Kidney epithelial cell (primary cell): ENCODE results near the gene NLRP6. TPM values are rescaled to one million over a fixed set of nuclear protein-coding genes. Genes with fewer than 3 reads are reported as not detected.

Experiments used
- DNase-seq: peaks from one replicate; pipeline ENCODE4 v3.0.0-alpha.2; 2010; ENCODE audit warnings: low read depth
- H3K27me3 ChIP-seq: 2 replicates; pipeline ENCODE4 v1.6.0; 2011; ENCODE audit warnings: low read length; ENCODE audit not compliant: control insufficient read depth, insufficient read depth
- H3K36me3 ChIP-seq: 2 replicates; pipeline ENCODE4 v1.5.1; 2011; ENCODE audit warnings: low read length; ENCODE audit not compliant: control insufficient read depth, insufficient read depth
- H3K4me3 ChIP-seq: 2 replicates; pipeline ENCODE4 v1.5.1; 2011; ENCODE audit warnings: low read depth, mild to moderate bottlenecking, control low read depth, low read length
- total RNA-seq: library from RNA; depleted of rRNA; stranded (reverse); fragments of >200 nt; gene quantifications from 2 replicates; pipeline ENCODE4 v1.2.3, GENCODE V29; 2015
- TF ChIP-seq, protein P1 (sequence below): IDR thresholded peaks from 2 replicates; pipeline ENCODE4 v1.5.1; 2011; ENCODE audit warnings: mild to moderate bottlenecking, moderate library complexity, low read length, control low read depth, inconsistent platforms; ENCODE audit not compliant: insufficient read depth, poor library complexity, severe bottlenecking

Gene NLRP6
- total RNA-seq, 1 donor from 2014 or later: not detected

DNA sequence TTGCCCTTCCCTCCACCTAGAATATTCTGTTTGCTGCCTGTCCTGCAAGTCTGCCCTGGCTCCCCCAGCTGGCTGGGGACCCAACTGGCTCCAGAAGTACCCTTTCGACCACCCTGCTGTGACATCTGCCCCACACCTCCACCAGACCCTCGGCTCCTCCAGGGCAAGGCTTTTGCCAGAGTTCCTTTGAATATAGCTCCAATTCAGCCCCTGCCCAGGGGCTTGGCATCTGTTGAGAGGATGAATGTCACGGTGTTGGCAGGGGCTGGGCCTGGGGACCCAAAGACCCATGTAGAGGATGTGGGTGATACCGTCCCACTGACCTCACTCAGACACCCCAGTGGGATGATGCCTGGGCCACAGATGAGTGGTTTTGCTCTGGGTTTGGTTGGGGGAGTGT is 4.0 kb downstream of the NLRP6 start:
- no peaks in the 10 kb centered on the region for H3K36me3 ChIP-seq
- TF ChIP-seq, protein P1, sequence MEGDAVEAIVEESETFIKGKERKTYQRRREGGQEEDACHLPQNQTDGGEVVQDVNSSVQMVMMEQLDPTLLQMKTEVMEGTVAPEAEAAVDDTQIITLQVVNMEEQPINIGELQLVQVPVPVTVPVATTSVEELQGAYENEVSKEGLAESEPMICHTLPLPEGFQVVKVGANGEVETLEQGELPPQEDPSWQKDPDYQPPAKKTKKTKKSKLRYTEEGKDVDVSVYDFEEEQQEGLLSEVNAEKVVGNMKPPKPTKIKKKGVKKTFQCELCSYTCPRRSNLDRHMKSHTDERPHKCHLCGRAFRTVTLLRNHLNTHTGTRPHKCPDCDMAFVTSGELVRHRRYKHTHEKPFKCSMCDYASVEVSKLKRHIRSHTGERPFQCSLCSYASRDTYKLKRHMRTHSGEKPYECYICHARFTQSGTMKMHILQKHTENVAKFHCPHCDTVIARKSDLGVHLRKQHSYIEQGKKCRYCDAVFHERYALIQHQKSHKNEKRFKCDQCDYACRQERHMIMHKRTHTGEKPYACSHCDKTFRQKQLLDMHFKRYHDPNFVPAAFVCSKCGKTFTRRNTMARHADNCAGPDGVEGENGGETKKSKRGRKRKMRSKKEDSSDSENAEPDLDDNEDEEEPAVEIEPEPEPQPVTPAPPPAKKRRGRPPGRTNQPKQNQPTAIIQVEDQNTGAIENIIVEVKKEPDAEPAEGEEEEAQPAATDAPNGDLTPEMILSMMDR: no peak
- peaks cover 77% of the 10 kb centered on the region for H3K27me3 ChIP-seq
- no peak for DNase-seq
- H3K4me3 ChIP-seq: no peak overlapping the region

DNA sequence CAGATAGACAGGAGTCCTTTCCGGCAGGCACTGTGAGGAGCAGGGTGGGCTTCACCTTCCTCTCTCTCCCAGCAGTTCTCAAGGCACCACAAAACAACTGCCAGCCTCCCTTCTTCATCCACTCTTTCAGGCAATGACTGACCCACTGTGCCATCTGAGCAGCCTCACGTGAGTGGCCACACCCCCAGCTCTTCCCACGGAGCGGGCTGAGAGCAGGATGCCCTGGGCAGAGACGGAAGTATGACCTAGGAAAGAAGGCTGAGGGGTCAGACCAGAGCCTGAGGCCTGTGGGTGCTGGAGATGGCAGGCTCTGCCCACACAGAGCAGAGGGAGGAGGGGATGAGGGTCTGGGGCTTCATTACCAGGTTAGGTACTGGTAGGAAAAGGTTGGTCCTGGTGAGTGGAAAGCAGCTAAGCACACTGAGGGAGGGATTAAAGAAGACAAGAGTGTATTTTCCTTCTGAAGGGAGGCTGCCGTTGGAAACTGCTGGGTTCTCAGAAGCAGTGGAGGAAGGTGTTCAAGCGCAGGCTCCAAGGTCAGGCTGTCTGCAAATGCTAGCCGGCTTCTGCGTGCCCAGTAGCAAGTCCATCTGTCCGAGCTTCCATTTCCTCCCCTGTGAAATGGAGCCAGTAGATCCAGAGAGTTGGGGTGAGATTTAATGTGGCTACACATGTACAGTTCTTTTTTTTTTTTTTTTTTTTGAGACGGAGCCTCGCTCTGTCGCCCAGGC is 4.6 kb downstream of the NLRP6 start:
- no peaks in the 10 kb centered on the region for H3K36me3 ChIP-seq
- DNase-seq: no peak
- no peak overlapping the region for H3K4me3 ChIP-seq
- peaks cover 83% of the 10 kb centered on the region for H3K27me3 ChIP-seq
- TF ChIP-seq, protein P1: no peak

DNA sequence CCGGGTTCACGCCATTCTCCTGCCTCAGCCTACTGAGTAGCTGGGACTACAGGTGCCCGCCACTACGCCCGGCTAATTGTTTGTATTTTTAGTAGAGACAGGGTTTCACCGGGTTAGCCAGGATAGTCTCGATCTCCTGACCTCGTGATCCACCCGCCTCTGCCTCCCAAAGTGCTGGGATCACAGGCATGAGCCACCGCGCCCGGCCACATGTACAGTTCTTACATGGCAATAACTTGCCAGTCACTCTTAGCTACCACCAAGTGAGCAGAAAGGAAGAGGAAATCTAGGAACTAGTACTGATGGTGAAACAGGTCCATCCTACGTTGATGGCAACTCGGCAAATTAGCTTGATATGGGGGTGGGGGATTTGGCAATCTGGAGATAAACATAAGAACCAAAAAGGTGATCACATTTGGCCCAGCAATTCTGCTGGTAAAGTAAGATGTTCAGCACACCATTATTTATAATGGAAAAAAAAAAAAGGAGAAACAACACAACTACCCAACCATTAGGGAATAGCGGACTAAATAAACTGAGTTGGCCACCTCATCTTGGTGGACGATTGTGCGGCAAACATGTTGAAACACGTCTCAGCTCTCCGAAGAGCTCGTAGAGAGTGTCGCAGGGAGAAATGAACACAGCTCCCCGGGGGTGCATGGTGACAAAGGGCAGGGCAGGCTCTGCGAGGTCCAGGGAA is 5.3 kb downstream of the NLRP6 start:
- H3K27me3 ChIP-seq: peaks cover 82% of the 10 kb centered on the region
- no peak for DNase-seq
- TF ChIP-seq, protein P1: no peak
- no peak overlapping the region for H3K4me3 ChIP-seq
- H3K36me3 ChIP-seq: no peaks in the 10 kb centered on the region

DNA sequence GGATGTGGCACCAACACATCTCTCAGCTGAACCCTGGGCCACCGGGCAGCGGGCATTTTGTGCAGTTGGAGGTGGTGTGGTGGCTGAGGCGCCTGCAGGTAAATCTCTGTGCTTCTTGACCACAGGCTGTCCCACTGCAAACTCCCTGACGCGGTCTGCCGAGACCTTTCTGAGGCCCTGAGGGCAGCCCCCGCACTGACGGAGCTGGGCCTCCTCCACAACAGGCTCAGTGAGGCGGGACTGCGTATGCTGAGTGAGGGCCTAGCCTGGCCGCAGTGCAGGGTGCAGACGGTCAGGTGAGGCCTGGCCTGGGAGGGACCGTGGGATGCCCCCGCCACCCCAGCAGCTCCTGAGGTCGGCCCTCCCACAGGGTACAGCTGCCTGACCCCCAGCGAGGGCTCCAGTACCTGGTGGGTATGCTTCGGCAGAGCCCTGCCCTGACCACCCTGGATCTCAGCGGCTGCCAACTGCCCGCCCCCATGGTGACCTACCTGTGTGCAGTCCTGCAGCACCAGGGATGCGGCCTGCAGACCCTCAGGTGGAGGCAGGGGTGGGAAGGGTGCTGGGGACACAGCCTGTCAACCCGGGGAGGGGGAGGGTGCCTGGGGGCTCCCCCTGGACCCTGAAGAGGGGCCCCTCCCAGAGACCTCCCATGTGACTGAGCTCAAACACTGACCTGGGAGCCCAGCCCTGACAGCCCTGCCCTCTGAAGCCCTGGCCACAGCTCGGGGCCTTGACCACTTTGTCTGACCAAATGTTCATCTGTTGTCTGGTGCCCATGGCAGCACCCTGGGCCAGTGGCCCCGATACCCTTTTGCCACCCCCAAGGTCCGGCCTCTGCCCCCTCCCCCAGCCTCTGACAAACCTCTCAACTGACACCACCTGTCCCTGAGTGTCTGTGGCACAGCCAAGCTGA is 6.2 kb downstream of the NLRP6 start:
- peaks cover 74% of the 10 kb centered on the region for H3K27me3 ChIP-seq
- H3K36me3 ChIP-seq: no peaks in the 10 kb centered on the region
- TF ChIP-seq, protein P1: no peak
- H3K4me3 ChIP-seq: no peak overlapping the region
- no peak for DNase-seq

DNA sequence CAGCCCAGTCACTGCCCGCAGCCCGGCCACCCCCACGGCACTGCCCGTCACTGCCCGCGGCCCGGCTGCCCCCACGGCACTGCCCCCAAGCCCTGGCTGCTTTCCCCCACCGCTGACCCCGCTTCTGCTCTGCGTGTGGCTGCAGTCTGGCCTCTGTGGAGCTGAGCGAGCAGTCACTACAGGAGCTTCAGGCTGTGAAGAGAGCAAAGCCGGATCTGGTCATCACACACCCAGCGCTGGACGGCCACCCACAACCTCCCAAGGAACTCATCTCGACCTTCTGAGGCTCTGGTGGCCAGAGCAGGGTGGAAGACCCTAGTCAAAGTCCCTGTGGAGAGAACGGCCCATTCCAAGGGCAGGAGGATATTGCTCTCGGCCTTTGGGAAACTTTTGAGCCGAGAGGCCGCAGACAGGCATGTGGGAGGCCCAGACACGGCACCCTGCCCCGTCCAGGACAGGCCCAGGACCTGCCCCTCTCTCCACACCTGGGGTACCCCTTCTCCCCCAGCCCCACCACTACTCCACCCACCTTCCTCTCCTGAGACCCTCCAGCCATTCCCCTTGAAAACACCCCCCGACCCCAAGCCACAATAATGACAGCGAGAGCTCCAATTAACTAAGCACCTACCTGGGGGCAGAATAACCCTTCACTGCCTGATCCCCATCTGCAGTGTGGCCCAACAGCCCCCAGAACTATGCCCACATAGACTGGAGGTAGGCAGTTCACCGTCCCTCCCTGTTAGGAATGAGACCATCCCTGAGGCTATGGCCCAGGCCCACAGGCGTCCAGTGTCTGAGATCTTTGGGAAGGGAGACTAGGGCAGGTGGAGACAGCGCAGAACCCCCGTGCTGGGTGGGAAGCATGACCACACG is 7.0 kb downstream of the NLRP6 start:
- H3K27me3 ChIP-seq: peaks cover 65% of the 10 kb centered on the region
- TF ChIP-seq, protein P1: no peak
- no peaks in the 10 kb centered on the region for H3K36me3 ChIP-seq
- H3K4me3 ChIP-seq: no peak overlapping the region
- DNase-seq: no peak
